ENCODE data around the gene ACADM.

DNA sequence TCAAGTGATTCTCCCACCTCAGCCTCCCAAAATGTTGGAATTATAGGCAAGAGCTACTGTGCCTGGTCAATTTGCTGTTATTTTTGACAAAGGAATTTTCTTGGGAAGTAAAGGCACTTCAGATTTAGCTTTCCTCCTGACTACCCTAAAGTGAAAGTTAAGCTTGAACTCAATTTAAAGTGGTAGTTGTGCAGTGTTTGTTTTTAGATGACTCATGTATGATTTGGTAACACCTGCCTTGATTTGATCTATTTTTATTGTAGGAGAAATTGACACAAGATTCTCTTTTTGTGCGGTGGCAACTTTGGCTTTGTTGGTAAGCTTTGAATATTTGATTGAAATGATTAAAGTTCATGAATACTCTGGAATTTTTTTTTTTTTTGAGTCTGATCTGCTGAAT, 66.5 kb downstream of the ACADM start:
- TF ChIP-seq, protein P1, sequence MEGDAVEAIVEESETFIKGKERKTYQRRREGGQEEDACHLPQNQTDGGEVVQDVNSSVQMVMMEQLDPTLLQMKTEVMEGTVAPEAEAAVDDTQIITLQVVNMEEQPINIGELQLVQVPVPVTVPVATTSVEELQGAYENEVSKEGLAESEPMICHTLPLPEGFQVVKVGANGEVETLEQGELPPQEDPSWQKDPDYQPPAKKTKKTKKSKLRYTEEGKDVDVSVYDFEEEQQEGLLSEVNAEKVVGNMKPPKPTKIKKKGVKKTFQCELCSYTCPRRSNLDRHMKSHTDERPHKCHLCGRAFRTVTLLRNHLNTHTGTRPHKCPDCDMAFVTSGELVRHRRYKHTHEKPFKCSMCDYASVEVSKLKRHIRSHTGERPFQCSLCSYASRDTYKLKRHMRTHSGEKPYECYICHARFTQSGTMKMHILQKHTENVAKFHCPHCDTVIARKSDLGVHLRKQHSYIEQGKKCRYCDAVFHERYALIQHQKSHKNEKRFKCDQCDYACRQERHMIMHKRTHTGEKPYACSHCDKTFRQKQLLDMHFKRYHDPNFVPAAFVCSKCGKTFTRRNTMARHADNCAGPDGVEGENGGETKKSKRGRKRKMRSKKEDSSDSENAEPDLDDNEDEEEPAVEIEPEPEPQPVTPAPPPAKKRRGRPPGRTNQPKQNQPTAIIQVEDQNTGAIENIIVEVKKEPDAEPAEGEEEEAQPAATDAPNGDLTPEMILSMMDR (IDR thresholded peaks at IDR 0.05): no peak
- TF ChIP-seq POLR2AphosphoS5 (IDR thresholded peaks at IDR 0.05): no peak
- TF ChIP-seq POLR2A (IDR thresholded peaks at IDR 0.05): no peak

All from breast epithelium (tissue), 3 donors.